GM12874 (cell line): ENCODE results near the gene COA1.
A peak's percentile ranks its signal among the peaks of the same experiment; 100 is the strongest.

Experiments
- CTCF ChIP-seq: IDR thresholded peaks from 2 replicates; pipeline ENCODE4 v1.5.1; 2011; ENCODE audit warnings: low read depth, mild to moderate bottlenecking, control low read depth, low read length, moderate library complexity; ENCODE audit not compliant: insufficient read depth

The COA1 gene

GRCh38 chr7:43729214-43729923 lies at the start of gene COA1:
Gene COA1, minus strand, starts transcription at chr7:43729523. Its CDS starts 80,909 bp downstream, at chr7:43648614.
- TF ChIP-seq CTCF, result peak; percentile 31; the same call in 1 of the 2 replicates

GRCh38 chr7:43771573-43771972 lies 42.2 kb upstream of the COA1 start:
- no peak for TF ChIP-seq CTCF

- TF ChIP-seq CTCF, result no peak
These were observed 41.8 kb upstream of the COA1 start for GRCh38 chr7:43771128-43771527.

GRCh38 chr7:43769791-43770465 lies 40.6 kb upstream of the COA1 start:
- no peak for TF ChIP-seq CTCF

- no peak for TF ChIP-seq CTCF
These were observed 40.0 kb upstream of the COA1 start for GRCh38 chr7:43769281-43769680.

- TF ChIP-seq CTCF, result no peak
These were observed 39.6 kb upstream of the COA1 start for GRCh38 chr7:43768887-43769272.

GRCh38 chr7:43768201-43768886 lies 39.0 kb upstream of the COA1 start:
- no peak for TF ChIP-seq CTCF
